Spleen (tissue), 7 donors: ENCODE data around the gene SGO2.

Experiments used
- POLR2A ChIP-seq, 3 donors: fragments of 450-650 bp; IDR thresholded peaks; one replicate each; pipeline ENCODE4 v1.5.1; 2017; ENCODE audit warnings: antibody characterized with exemption in 3 of 3, mild to moderate bottlenecking in 1 of 3
- POLR2AphosphoS5 ChIP-seq, 3 donors: sonication (generic); formaldehyde crosslinking; IDR thresholded peaks; one replicate each; pipeline ENCODE4 v1.5.1; 2017; ENCODE audit warnings: antibody characterized with exemption in 3 of 3
- TF ChIP-seq, protein P1 (sequence below), 11 experiments: fragments of 200-600 bp in 7 of 11; fragments of 450-650 bp in 4 of 11; sonication (generic) in 4 of 11; IDR thresholded peaks in 8 of 11; conservative IDR thresholded peaks in 3 of 11; 1 replicate in 7 of 11; 2 replicates in 4 of 11; pipeline versions ENCODE4 v1.4.0 to v1.8.0; 2016 to 2021; ENCODE audit warnings: antibody characterized with exemption in 11 of 11, inconsistent platforms in 4 of 11, mild to moderate bottlenecking in 1 of 11
- donor health status: DM: no; HTN: no; CAD: no; lungs with moderate emphysema.
- donor health status: DM: no; HTN: no; CAD: no.
- donor health status: DM: no; HTN: no; CAD: no.

DNA sequence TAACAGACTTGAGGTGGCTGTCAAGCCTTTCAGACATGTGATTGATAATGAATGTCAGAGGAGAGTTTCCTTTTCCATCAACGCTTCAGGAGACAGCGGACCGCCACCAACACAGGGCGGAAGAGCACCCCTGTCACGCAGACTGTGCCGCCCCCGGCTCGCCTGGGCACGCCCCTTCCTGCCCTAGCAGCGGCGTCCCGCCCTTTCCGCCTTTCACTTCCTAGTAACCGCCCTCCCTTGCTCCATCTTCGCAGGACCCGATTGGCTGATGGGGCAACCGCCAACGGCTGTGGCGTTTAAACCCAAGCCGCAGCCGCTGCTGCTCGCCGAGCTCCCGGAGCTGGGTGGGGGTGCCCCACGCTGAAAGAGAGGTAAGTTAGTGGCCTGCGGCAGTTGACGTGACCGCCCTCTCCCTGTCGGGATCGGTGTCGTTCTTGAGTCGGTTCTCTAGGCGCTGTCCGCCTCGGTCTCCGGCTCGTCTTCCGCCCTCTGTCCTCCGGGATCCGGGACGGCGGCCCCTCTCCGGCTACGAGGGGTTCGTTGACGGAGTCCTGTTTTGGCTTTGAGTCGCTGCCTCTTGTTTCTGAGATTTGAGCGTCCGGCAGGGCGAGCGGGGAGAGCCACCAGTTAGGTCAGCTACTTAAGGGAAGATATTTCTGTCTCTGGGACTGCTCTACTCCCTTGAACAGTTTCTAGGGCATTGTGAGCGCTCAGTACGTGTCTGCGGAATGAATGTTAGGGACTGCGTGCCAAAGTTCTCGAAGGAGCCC, at the start of gene SGO2:
- TF ChIP-seq, protein P1, sequence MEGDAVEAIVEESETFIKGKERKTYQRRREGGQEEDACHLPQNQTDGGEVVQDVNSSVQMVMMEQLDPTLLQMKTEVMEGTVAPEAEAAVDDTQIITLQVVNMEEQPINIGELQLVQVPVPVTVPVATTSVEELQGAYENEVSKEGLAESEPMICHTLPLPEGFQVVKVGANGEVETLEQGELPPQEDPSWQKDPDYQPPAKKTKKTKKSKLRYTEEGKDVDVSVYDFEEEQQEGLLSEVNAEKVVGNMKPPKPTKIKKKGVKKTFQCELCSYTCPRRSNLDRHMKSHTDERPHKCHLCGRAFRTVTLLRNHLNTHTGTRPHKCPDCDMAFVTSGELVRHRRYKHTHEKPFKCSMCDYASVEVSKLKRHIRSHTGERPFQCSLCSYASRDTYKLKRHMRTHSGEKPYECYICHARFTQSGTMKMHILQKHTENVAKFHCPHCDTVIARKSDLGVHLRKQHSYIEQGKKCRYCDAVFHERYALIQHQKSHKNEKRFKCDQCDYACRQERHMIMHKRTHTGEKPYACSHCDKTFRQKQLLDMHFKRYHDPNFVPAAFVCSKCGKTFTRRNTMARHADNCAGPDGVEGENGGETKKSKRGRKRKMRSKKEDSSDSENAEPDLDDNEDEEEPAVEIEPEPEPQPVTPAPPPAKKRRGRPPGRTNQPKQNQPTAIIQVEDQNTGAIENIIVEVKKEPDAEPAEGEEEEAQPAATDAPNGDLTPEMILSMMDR (IDR thresholded peaks at IDR 0.05 in 8 of 11, conservative IDR thresholded peaks at IDR 0.05 in 3 of 11), result peak in 2 of 11 experiments; percentile 17 to 39
- TF ChIP-seq POLR2A (IDR thresholded peaks at IDR 0.05) (peak in 1 of 3 donors; percentile 36), POLR2AphosphoS5 (IDR thresholded peaks at IDR 0.05) (peak; percentile 96 to 97 (median 96))
